Stimulated activated CD8-positive, alpha-beta memory T cell treated with anti-CD3 and anti-CD28 coated beads, Interleukin-4, amount 100 ng/mL, for 1 hour (primary cell): Measurements from ENCODE around the gene SLC2A2.

ENCODE experiments used
- DNase-seq, 2 donors: peaks; one replicate each; pipeline ENCODE4 v3.0.0-alpha.2; 2020; ENCODE audit warnings: low read depth in 2 of 2, low spot score in 1 of 2

SLC2A2 gene

GRCh38 chr3:171026597-171027293, at the start of gene SLC2A2:
Gene SLC2A2, minus strand, starts transcription at chr3:171026720. Its CDS starts 50 bp downstream, at chr3:171026670.
- DNase-seq, result no peak

DNA sequence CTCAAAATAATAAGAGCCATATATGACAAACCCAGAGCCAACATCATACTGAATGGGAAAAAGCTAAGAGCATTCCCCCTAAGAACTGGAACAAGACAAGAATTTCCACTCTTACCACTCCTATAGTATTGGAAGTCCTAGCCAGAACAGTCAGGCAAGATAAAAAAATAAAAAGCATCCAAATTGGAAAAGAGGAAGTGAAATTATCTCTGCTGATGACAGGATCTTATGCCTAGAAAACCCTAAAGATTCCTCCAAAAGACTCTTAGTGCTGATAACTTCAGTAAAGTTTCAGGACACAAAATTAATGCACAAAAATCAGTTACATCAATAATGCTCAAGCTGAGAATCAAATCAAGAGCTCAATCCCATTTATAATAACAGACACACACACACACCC, 45.9 kb upstream of the SLC2A2 start:
- DNase-seq, result no peak

DNA sequence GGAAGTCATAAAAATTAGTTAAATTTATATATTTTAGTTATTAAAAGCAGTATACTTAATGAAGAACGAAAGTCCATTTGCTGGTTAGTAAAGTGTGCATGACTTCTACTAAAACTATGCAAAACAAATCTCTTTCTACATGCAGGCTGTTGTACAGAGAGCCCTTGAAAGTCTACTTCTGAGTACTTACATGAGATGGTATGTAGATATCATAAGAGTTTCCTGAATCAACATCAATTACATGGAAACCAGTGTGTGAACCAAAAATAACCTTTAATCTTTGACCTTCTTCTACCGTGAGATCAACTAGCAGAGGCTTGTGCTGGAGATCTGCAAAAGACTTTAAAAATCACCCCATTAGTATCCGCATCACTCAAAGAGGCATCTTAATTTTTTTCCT, 42.1 kb upstream of the SLC2A2 start:
- DNase-seq, result no peak

DNA sequence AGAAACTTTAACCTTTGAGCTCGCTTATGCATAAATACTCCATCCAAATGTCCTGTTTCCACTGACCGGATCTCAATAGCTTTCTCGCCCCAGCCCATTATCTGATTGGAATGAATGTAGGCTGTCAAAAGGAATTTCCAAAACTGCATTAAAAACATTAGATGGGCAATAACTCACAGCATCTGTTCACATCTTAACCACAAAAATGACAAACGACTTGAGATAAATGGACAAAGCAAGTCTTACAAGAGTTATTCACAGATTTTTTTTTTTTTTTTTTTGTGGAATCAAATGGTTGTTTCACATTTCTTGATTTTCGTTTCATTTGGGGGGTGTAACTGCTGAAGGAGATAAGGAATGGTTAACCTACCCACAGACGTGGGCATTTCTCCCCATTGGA, 39.7 kb upstream of the SLC2A2 start:
- no peak for DNase-seq

DNA sequence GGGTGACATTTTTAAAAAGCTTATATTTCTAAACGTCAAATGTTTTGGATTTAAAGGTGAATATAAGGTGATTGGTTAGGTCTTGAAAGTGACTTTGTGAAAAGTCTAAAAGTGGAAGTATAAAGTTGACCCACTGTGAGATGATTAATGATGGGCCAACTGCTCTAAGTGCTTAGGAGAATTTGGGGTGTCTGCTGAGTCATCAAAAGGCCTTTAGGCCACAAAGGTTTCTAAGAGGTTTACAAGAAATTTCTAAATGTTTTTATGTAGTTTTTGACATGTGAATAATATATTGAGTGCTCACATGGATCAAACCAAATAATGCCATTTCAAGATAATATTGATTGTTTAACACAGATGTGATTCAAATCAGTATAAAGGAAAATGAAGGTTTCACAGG, 39.2 kb upstream of the SLC2A2 start:
- no peak for DNase-seq

DNA sequence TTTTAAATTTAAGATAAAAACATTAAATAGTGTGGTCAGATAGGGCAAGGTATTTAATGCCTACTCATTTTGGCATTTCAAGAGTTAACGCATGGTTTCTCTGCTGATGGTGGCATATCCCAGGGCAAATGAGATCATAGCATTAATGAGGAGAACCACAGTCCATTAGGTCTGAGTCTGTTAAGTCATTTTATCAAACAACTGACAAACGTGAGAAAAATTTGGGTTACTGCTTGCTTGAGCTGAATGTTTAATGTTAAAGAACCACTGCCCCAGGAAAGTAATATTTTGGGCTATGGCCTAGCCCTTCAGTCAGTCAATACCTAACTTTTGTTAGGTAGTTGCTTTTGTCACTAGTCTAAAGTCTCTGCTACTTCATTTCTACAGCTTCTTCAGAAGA, 37.9 kb upstream of the SLC2A2 start:
- no peak for DNase-seq

DNA sequence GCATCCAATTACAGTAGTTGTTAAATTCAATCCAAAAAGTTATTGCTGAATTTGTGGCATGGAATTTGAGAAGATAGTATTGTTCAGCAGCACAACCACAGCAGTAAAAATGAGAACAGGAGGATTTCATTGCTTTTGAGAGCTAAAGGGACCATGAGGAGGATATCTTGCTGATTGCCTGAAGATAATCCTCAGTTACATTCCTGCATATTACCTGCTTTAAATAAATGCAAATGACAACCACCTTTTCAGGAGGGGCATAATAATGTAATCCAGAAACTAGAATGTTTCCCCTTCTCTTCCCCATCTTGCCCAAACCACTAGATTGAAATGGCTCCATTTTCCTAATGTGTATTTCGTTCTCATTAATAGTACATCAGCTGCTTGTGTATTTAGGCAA, 35.2 kb upstream of the SLC2A2 start:
- no peak for DNase-seq

DNA sequence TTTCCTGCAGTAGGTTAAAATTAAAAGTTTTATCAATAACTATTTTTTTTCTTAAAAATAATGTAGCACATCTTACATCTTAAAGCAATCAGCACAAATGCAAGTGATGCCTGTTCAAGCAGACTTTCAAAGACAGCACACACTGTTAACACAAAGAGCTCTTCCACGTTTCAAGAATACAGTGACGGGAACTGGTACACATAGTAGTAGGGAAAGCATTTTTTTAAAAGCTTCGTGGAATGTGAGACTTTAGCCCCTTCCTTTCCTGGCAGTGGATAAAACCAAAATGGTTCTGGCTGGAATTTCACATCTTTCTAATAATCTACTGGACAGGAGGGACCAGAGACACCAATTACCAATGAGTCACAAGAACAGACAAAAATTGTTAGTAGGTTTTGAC, 33.5 kb upstream of the SLC2A2 start:
- no peak for DNase-seq

DNA sequence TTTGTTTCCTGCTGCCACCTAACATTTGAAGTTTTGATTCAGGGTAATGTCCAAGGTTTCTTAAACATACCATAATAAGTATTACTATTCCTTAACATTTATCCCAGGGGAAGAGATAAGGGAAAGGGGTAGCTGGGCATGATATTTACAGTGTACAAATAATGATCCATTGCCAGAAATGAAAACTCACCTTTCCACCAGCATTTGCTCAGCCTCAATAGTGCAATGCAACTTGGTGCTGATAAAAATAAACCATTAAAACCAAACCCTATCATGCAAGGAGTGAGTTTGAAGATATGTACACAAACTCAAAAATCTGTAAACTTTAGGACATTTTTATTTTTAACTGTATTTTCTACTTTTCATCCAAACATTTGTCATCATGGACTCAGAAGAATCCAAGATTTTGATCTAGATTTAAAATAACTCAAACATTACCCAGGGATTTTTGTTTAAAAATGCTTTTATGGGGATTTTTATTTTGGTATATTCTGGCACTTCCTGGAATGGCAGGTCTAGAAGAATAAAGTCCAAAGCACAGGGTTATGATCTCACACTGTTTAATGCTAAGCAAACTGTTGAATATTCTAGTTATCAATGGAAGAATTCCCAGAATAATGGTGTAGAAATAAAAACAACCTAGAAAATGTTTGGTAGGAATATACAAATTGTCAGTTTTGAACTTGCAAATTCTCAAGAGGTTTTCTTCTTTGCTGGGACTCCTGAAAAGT, 32.5 kb upstream of the SLC2A2 start:
- DNase-seq, result no peak

- DNase-seq, result no peak
Observed at GRCh38 chr3:171058058-171058457, 31.5 kb upstream of the SLC2A2 start.

DNA sequence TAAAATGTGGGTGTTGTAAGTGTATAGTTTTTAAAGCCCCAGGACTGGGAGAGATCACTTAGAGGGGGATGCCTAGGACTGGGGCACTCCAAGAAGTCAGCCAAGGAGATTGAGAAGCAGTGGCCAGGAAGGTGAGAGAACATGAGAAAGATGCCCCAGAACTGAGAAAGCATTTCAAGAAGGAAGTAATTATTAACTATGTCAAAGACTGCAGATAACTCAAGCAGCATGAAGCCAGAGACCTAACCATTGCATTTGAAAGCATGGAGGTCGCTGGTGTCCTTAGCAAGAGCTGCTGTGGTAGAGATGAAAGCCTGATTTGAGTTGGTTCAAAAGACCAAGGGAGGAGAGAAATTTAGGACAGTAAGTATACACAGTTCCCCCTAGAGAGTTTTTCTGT, 30.6 kb upstream of the SLC2A2 start:
- DNase-seq, result no peak

DNA sequence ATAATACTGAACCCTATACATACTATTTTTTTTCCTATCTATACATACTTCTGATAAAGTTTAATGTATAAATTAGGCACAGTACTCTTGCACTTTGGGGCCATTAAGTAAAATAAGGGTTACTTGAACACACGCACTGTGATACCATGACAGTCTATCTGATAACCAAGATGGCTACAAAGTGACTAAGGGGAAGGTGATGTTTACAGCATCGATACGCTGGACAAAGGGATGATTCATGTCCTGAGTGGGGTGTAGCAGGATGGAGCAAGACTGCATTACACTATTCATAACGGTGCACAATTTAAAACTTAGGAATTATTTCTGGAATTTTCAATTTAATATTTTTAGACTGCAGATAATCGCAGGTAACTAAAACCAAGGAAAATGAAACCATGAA, 30.0 kb upstream of the SLC2A2 start:
- DNase-seq, result no peak

DNA sequence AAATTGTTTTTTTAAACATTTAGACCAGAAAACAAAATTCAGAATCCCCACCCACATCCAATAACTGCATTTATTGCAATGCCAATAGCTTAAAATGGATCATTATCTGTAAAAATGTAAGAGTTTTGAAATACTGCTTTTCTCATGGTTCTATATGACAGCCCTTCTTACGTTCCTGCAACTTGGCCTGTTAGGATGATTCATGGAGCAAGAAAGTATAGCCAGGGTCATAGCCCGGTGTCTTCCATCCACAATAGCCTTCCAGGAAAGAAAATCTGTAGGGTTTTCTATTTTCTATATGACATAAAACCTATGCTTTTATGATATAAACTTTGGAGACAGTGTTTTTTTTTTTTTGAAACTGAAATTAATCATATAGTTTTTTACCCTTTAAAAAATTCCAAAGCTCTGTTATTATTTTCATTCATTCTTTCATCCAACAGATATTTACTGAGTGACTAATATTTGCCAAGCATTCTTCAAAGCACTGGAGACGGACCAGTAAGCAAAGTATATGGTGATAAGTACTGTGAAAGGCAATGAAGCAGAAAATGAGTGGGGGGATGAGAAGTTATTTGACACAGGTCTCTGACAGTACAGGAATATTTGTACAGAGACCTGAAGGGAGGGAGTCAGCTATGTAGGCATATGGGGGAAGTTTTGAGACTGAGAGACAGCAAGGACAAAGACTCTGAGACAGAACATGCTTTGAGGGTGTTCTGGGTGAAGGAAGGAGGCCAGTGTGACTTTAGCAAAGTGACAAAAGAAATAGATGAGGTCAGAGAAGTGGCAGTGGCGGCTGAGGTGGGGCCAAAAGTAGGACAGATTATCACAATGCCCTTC, 29.0 kb upstream of the SLC2A2 start:
- DNase-seq, result no peak

DNA sequence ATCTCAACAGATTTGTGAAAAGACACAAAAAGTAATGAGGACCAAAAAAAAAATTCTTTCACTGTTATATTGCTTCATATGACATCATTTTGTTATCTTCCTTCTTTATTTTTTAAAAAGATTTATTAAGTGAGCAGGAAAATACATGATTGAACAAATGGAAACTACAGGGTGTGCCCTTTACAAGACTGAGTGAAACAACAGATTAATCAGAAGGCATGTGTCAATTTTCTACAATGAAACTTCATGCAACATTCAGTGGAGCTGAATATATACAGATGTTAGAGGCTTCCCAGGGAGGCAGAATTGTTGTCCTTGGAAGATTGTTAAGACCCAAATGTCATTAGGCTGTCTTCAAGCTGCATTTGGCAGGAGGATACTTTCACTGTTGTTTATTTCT, 28.4 kb upstream of the SLC2A2 start:
- DNase-seq, result no peak

DNA sequence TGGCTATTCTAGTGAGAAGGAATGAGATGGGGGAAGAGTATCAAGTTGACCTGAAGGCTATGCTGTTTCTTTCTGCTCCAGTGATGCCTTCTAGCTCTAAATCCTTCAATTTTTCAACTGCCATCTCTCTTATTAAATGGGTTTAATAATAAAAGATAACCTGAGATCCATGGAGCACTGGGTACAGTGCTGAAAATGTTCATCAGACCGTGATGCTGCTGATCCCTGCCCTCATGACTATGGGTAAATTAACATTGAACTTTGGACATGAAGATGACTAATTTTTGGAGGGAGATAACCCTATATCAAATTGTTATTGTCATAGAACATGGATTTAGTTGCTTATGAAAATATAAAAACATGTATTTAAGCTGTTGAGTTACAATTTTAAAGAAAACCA, 27.7 kb upstream of the SLC2A2 start:
- no peak for DNase-seq

DNA sequence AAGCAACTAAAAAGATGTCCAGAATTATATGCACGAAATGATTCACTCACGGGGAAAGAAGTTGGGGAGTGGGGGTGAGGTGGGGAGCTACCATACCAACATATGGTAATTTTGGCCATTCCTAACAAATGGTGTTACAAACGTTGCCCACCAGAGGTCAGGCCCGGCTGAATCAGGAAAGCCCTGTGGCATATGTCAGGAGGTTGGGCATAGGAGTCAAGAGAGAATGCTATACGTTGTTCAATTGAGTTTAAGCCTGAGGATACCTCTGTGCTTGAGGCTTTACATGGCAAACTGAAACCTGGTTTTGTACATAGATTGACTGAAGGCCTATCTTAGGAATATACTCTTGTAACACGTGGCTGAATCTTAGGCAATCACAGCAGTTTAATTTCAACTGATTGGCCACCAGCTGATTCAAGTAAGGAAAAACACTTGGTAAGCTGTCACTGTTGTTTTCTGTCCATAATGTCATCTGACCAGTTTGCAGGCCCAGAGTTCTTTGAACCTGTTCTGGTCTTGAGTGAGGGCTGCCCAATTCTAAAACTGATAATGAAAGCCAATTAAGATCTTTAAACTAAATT, 23.4 kb upstream of the SLC2A2 start:
- DNase-seq, result peak in 1 of 2 donors; percentile 3

GRCh38 chr3:171046760-171047159, 20.2 kb upstream of the SLC2A2 start:
- no peak for DNase-seq

DNA sequence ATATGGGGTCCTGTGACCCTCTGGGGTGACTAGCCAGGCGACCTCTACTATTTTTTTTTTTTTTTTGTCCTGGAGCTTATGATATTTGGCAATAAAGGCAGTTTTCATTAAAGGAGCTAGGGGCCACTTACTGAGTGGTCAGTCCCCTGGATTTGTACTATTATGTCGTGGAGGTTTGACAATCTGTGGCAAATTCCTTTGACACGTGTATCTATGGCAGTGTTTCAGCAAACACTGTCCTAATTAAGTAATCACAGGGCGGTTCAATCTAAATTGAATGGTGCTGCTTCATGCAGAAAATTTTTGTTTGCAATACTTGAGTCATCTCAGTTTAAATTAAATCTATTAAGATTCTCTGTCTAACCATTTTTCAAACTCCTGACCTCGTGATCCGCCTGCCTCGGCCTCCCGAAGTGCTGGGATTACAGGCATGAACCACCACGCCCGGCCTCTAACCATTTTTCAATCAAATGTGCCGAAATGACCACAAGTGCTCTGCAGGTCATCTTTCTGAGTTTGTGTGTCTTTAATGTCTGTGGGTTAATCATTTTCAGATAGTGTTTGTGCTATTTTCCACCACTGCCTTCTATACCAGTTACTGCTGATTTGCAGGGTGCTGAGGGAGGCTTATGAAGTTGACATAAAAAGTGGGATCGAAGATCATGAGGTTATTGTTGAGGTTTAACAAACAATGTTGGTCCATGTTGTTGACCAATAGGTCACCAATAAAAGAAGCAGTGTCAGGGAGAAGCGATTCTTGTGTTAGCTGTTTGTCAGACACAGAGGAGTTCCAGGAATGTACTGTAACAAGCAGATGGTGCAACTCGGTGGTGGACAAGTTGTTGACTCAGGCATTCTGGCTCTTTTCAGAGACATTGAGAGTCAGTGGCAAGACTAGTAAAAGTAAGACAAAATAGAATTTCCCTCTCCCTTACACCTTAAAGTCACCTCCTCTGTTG, 18.6 kb upstream of the SLC2A2 start:
- no peak for DNase-seq

GRCh38 chr3:171044384-171044783, 17.9 kb upstream of the SLC2A2 start:
- DNase-seq, result no peak

DNA sequence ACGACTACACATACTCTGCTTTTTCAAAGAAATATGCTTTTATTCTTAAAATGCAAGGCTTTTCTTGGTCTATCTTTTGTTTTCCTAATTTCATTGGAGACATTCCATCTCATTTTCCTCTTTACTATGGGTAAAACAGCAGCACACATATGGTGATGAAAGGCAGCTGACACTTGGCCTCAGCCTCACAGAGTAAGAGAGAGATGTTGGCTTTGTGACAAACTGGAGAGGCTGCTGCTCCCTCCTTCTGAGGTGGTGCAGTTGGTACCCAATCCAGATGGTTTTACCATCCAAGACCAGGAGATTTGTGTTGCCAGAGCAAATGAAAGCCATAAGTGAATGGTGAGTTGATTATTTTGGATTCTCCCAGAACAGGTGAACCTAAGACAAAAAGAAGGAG, 13.2 kb upstream of the SLC2A2 start:
- DNase-seq, result no peak

DNA sequence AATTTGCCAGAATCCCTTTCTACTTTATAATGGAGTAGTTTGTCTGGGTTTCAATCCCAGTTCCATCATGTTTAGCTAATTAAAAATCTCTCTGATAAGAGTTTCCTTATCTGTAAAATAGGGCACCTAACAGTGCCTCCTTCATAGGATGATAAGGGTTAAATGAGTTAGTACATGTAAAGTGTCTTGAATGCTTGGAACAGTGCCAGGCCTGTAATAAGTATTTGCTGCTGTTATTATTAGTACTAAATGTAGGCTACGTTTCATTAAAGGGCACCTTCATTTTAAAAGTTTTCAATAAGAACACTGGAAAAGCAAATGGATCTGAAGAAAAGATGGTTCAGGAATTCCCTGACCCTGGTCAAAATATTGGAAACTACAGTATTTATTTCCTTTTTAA, 11.8 kb upstream of the SLC2A2 start:
- DNase-seq, result no peak
